Stimulated activated CD4-positive, alpha-beta T cell treated with anti-CD3 and anti-CD28 coated beads, Interleukin-2, amount 100 ng/mL, for 4 hours (primary cell): Measurements from ENCODE around the gene ASMT.
"Not testable (repeated sequence)": the region's sequence is repeated elsewhere in the genome, so short reads cannot be mapped to it uniquely, and the experiment has no call there.

Experiments
- DNase-seq: peaks from one replicate; pipeline ENCODE4 v3.0.0-alpha.2; 2020; ENCODE audit warnings: low read depth

ASMT gene

DNA sequence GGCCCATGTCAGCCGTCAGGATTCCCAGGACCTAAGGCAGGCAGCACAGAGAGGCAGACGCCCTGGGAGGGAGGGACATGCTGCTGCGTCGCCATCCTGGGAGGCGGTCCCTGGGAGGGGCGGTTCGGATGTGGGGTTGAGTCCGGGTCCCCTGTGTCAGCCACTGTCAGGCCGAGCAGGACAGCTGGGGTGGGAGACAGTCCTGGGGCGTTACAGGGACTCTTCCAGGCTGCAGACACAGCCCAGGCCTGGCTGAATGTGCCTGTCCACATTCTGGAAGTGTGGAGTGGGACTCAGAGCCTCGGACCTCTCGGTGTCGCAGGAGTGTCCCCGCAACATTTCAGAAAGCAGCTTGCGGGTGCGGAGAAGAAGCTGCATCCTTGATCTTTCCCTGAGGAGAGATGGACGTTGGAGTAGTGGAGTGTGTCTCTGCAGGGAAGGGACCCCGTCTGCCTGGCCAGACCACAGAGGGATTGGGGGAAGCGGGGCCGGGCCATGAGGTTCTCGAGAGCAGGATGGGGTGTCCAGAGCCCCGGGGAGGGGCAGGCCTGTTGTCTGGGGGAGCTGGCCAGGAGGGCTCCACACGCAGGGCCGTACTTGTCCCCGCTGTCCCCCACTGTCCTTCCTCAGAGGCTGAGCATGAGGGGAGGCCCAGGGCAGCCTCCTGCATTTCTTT lies 17.4 kb upstream of the ASMT start:
- no peak for DNase-seq

DNA sequence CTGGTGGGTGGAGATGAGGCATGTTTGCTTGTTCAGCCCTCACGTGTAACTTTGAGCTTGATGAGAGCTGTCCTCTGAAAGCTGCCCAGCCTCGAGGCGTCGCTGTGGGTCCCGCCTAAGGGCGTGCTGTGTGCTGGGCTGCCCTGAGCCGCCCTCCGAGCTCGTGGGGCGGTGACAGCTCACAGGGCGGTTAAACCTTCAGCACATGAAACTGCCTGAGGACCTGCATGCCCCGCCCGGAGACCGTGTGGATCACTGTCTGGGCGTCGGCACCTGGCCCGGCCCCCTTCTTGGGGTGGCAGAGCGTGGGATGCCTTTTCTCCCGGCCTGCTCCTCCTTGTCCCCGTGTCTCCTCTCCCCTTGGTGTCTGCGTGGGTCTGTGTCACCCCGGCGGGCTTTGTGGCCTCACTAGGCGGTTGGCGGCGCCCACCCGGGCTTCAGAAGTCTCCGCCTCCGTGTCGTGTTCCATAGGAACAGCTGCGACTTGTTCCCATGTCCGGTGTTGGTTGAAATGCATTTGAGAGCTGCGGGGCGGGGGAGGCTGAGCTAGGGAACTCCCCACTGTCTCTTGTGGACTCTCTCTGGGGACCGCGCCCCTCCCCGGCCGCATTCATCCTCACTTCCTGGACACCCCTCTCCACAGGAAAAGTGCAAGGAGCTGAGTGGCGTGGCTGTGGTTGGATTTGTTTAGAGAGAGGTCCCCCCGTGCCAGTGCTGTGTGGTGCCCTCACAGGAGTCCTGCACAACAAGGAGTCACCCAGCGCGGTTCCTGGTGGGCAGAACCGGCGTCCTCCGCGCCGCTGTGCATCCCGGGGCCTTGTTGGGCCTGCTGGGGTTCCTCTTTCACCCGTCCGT lies 16.6 kb upstream of the ASMT start:
- DNase-seq, result no peak

DNA sequence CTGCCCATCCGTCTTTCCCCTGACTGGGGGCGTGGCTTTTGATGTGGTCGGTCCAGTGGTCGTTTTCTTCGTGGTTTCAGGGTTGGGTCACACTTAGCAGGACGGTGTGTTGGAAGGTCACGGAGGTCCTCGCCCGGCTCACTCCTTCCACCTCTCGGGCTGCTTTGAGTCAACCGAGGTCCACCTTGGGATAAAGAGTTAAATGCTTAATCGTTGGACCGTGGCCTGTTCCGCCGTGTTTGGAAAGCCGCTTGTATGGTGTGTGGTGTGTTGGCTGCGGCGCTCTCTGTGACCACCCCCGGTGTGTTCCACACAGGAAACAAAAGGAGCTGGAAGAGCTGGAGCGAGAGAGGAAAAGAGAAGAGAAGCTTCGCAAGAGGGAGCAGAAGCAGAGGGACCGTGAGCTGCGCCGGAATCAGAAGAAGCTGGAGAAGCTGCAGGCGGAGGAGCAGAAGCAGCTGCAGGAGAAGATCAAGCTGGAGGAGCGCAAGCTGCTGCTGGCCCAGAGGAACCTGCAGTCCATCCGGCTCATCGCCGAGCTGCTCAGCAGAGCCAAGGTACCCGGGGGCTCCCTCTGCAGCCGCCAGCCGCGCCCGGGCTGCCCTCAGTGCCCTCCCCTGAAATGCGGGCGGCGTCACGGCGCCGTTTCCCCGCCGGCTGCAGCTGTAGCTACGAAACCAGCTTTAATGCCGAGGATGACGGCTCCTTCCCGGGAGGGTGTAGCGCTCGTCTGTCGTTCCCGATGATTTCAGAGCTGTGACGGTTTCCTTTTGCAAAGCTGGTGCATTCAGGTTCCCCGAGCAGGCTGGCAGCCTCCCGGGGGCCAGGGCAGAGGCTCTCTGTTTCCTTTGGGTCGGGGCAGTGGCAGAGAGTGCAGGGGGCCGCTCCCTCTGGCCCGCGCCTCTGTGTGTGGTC lies 15.7 kb upstream of the ASMT start:
- no peak for DNase-seq

GRCh38 chrX:1599791-1600405 lies 15.0 kb upstream of the ASMT start:
- DNase-seq, result no peak

DNA sequence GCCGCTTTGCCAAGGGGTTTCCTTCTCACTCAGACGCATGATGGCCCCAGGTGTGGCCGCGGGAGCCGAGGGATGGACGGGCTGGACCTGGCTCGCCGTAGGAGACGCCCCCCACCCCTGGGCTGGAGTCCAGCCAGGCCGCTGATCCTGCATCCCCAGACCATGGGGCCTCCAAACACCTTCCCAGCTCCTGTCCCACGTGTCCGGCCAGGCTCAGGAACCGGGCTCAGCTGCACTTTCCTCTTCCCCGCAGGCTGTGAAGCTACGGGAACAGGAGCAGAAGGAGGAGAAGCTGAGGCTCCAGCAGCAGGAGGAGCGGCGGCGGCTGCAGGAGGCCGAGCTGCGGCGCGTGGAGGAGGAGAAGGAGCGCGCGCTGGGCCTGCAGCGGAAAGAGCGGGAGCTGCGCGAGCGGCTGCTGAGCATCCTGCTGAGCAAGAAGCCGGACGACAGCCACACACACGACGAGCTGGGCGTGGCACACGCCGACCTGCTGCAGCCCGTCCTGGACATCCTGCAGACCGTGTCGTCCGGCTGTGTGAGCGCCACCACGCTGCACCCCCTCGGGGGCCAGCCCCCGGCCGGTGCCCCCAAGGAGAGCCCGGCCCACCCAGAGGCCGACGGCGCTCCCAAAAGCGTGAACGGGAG lies 14.3 kb upstream of the ASMT start:
- no peak for DNase-seq

DNA sequence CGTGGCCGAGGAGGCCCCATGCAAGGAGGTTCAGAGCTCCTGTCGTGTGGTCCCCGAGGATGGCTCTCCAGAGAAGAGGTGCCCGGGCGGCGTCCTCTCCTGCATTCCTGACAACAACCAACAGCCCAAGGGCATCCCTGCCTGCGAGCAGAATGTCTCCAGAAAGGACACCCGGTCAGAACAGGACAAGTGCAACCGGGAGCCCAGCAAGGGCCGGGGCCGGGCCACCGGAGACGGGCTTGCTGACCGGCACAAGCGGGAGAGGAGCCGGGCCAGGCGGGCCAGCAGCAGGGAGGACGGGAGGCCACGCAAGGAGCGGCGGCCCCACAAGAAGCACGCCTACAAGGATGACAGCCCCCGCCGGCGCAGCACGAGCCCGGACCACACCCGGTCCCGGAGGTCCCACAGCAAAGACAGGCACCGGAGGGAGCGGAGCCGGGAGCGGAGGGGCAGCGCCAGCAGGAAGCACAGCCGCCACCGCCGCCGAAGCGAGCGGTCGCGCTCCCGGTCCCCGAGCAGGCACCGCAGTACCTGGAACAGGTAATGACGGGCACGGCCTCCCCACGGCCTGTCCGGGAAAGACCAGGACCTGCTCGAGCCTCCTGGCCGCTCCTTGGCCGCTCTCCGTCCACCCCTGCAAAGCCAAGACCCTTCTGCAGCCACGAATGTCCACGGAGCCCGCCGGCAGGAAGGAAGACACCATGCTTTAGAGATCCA lies 13.7 kb upstream of the ASMT start:
- no peak for DNase-seq

GRCh38 chrX:1601768-1602085 lies 13.1 kb upstream of the ASMT start:
- no peak for DNase-seq

GRCh38 chrX:1602299-1602698 lies 12.6 kb upstream of the ASMT start:
- DNase-seq, result no peak

DNA sequence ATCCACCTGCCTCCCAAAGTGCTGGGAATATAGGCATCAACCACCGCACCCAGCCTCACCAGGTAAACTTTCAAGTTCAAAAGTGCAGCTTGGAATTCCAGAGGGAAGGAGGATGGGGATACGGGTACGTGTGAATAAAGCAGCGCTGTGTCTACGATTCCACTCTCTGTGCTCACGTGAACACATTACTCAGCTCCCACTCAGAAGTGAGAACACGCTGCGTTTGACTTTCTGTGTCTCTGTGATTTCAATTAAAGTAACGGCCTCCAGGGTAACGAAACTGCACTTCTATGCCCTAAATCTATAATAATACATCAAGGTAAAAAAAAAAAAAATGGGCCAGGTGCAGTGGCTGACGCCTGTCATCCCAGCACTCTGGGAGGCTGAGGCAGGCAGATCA lies 8.4 kb upstream of the ASMT start:
- DNase-seq, result no peak

DNA sequence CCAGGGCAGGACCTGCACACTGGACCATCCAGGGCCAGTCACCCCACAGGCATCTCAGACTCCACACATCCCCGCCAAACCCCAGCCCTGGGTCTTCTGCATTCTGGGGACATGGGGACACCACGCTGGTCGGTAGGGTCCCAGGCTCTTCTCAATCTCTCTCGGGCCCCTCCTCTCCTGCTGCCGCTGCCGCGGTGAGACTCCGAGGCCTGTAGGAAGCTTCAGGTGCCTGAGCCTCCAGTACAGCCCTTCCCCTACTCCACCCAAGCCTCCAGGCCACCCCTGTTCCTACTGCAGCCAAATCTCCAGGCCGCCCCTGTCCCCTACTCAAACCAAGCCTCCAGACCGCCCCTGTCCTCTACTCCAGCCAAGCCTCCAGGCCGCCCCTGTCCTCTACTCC lies 5.5 kb upstream of the ASMT start:
- no peak for DNase-seq

- DNase-seq, result no peak
These were observed 5.1 kb upstream of the ASMT start for GRCh38 chrX:1609762-1610161.

DNA sequence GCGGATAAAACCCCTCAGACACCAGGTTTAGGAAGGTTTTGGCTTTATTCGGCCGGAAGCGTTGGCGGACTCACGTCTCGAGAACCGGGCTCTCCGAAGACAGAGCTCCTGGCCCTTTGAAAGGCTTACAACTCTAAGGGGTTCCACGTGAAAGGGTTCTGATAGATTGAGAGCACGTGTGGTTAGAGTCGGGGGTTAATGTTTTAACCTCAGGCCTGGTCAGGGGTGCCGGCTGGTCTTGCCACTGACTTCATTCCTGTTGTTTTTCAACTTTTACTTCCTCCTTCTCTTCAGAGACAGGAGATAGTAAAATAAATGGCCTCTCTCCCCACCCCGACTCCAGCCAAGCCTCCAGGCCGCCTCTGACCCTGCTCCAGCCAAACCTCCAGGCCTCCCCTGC lies 4.7 kb upstream of the ASMT start:
- DNase-seq, result no peak

GRCh38 chrX:1610736-1611135 lies 4.1 kb upstream of the ASMT start:
- no peak for DNase-seq

- no peak for DNase-seq
These were observed 2.1 kb upstream of the ASMT start for GRCh38 chrX:1612641-1613286.

GRCh38 chrX:1618689-1619088 lies 3.8 kb downstream of the ASMT start:
- no peak for DNase-seq

GRCh38 chrX:1623691-1624090 lies 8.8 kb downstream of the ASMT start:
- no peak for DNase-seq

GRCh38 chrX:1624158-1624860 lies 9.4 kb downstream of the ASMT start:
- not testable (repeated sequence) for DNase-seq

GRCh38 chrX:1624861-1625215 lies 10.0 kb downstream of the ASMT start:
- DNase-seq, result not testable (repeated sequence)

DNA sequence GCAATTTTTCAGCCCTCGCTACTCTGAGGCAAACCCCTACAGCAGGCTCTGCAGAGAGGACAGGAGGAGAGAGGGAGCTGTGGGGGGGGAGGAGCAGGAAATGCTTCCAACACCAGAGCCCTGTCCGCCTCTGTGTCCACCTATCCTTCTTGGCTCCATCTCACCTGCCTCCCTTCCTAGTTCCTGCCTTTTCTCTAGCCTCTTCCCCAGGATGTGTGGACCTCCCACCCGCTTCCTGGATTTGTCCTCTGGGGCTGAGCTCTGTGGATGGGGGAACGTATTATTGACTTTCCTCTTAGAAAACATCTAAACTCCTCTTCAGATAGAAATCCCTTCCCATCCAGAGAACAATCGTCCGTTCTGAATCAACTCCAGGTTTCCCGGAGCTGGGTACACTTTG lies 14.4 kb downstream of the ASMT start:
- DNase-seq, result no peak

- DNase-seq, result no peak
These were observed 31.1 kb downstream of the ASMT start for GRCh38 chrX:1646009-1646408.
